CD8-positive, alpha-beta memory T cell (primary cell): ENCODE measurements around the gene EGR1. TPM values are rescaled to one million over a fixed set of nuclear protein-coding genes. Genes with fewer than 3 reads are reported as not detected.
A peak's percentile ranks its signal among the peaks of the same experiment; 100 is the strongest.
"Not testable (repeated sequence)": the region's sequence is repeated elsewhere in the genome, so short reads cannot be mapped to it uniquely, and the experiment has no call there.

Source experiments
- CTCF ChIA-PET: fragments of 350-600 bp; sonication (Branson Sonifier 250); formaldehyde crosslinking; loops from one replicate; lab custom pipeline; 2021; ENCODE audit warnings: antibody characterized with exemption; lab: Charles Lee
- POLR2A ChIA-PET: fragments of 350-600 bp; sonication (Branson Sonifier 250); formaldehyde crosslinking; loops from one replicate; lab custom pipeline; 2021; ENCODE audit warnings: antibody characterized with exemption; lab: Charles Lee
- DNase-seq, 5 donors: peaks; one replicate each; pipeline versions ENCODE4 v3.0.0 to v3.0.0-alpha.2; 2020 to 2022; ENCODE audit warnings: mixed read lengths in 1 of 5
- H3K27ac ChIP-seq: one replicate; pipeline ENCODE4 v1.7.0; 2013; ENCODE audit warnings: low read depth, mild to moderate bottlenecking, low read length, moderate library complexity
- H3K27me3 ChIP-seq: 2 replicates; pipeline ENCODE4 v1.7.0; 2013; ENCODE audit warnings: low read length, mild to moderate bottlenecking; ENCODE audit not compliant: insufficient read depth, poor library complexity, severe bottlenecking
- H3K36me3 ChIP-seq: 2 replicates; pipeline ENCODE4 v1.7.0; 2013; ENCODE audit warnings: mild to moderate bottlenecking, low read length, moderate library complexity; ENCODE audit not compliant: insufficient read depth
- H3K4me1 ChIP-seq: 2 replicates; pipeline ENCODE4 v1.7.0; 2013; ENCODE audit warnings: mild to moderate bottlenecking, low read length, moderate library complexity; ENCODE audit not compliant: insufficient read depth
- H3K4me3 ChIP-seq: 2 replicates; pipeline ENCODE4 v1.7.0; 2013; ENCODE audit warnings: mild to moderate bottlenecking, low read length
- H3K9me3 ChIP-seq: 2 replicates; pipeline ENCODE4 v1.7.0; 2013; ENCODE audit warnings: mild to moderate bottlenecking, low read length
- H3K27ac Mint-ChIP-seq, 8 donors: one replicate each; pipeline ENCODE4 v1.8.0; 2020 to 2021; ENCODE audit warnings: mixed read lengths in 8 of 8, mild to moderate bottlenecking in 6 of 8, inconsistent platforms in 3 of 8, moderate library complexity in 3 of 8
- H3K27me3 Mint-ChIP-seq, 2 donors: one replicate each; pipeline ENCODE4 v1.8.0; 2020 to 2021; ENCODE audit warnings: mixed read lengths in 2 of 2, mild to moderate bottlenecking in 1 of 2, moderate library complexity in 1 of 2
- H3K36me3 Mint-ChIP-seq, 3 donors: one replicate each; pipeline ENCODE4 v1.8.0; 2020 to 2021; ENCODE audit warnings: mixed read lengths in 3 of 3, inconsistent platforms in 1 of 3, mild to moderate bottlenecking in 1 of 3
- H3K4me1 Mint-ChIP-seq, 3 donors: one replicate each; pipeline ENCODE4 v1.8.0; 2020 to 2021; ENCODE audit warnings: mixed read lengths in 3 of 3, inconsistent platforms in 1 of 3, mild to moderate bottlenecking in 1 of 3
- H3K4me3 Mint-ChIP-seq, 7 donors: one replicate each; pipeline ENCODE4 v1.8.0; 2020 to 2021; ENCODE audit warnings: mixed read lengths in 7 of 7, mild to moderate bottlenecking in 6 of 7, moderate library complexity in 4 of 7, inconsistent platforms in 2 of 7
- H3K9me3 Mint-ChIP-seq, 5 donors: one replicate each; pipeline ENCODE4 v1.8.0; 2020 to 2022; ENCODE audit warnings: mixed read lengths in 5 of 5, mild to moderate bottlenecking in 3 of 5, moderate library complexity in 2 of 5, inconsistent platforms in 1 of 5
- polyA plus RNA-seq: library from polyadenylated mRNA; unstranded; fragments of 300-500 nt; fragmentation: Illumina TruSeq; gene quantifications from one replicate; pipeline ENCODE4 v1.2.3, GENCODE V29; 2021
- total RNA-seq, 2 experiments: library from RNA; stranded (reverse); gene quantifications; one replicate each; pipeline ENCODE4 v1.2.3, GENCODE V29; 2021

Gene EGR1
- total and polyA plus RNA-seq, 3 experiments from 2014 or later, result 0.99 to 12.2 (median 11.8) TPM

DNA sequence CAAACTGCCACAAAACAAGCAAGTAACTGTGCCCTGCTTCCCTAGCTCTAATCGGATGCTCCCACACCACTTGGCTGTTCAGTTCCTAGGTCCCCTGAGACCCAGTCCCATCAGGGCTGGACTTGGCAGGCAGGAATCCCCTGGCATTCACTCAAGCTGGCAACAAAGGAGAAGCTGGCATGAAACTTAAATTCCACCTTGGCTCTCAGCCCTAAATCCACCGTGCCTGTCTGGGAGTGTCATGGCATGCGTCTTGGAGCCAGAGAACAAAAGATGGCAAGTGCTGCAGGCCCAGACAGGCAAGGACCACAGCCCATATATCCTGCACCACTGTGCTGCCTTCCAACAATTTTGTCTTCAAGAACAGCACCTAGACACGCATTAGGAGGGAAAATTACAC is 39.5 kb downstream of the EGR1 start:
- Histone ChIP-seq H3K36me3 (peaks cover 15% of the 10 kb centered on the region), H3K4me1 (no peaks in the 10 kb centered on the region), H3K27ac (no peak overlapping the region), H3K27me3 (no peaks in the 10 kb centered on the region), H3K9me3 (no peaks in the 10 kb centered on the region), H3K4me3 (no peak overlapping the region)
- ChIA-PET CTCF (interaction anchor here (1.1 to 10.4 kb wide), 11 partner anchors 10 to 151 kb away, joined by 3 to 155 read pairs (median 8); partner anchors contain the start of genes EGR1, KDM3B and REEP2), POLR2A (no interaction called here)
- DNase-seq, result no peak
- Mint-ChIP-seq H3K4me3 (no peak overlapping the region), H3K36me3 (peaks cover 0 to 29% (median 7%) of the 10 kb centered on the region in 3 donors), H3K4me1 (peaks cover 3 to 5% (median 4%) of the 10 kb centered on the region in 3 donors), H3K27ac (peak overlapping the region in 2 of 8 donors; percentile 17 to 29), H3K9me3 (no peaks in the 10 kb centered on the region), H3K27me3 (no peaks in the 10 kb centered on the region)

DNA sequence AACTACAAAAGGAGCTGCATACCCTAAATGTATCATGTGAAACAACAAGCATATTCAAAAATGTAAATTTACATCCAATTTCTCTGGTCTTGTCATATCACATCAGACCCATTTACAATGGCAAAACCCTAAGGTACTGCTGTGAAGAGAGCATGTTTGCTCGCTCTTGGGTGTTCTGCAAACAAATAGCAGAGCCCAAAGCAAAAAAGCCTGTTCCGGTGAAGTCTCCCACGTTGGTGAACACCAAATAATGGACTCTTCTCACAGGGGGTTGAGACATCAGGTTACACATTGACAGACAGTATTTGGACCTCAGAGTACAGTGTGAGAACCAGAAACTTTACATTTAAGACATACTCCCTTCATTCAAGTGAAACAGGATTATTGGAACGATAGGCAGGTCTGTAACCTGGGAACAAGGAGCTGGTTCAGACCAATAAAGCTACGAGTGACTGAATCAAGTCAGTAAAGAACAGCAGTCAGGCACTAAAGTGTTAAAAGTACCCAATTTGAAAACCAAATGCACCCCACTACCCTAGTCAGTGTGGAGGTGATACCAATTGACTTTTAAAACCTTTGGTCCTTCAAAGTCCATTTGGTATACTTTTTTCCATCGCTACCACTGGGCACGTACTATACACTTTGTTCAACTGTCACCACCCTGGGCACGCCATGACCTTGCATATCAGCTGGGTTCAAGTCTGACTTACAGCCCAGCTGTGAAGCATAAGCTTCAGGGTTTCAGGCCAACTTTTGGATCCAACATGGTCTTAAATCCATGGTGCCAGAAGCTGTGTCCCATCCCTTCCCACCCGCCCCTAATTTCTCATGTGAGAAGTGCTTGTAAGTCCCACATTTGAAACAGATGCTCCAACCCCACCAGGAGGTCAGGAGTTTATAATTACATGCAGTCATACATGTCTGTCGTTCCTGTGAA is 41.4 kb downstream of the EGR1 start:
- Histone ChIP-seq H3K27ac (no peak overlapping the region), H3K36me3 (peaks cover 23% of the 10 kb centered on the region), H3K4me3 (no peak overlapping the region), H3K9me3 (no peaks in the 10 kb centered on the region), H3K27me3 (no peaks in the 10 kb centered on the region), H3K4me1 (no peaks in the 10 kb centered on the region)
- CTCF ChIA-PET, result interaction anchor here (0.9 to 1.0 kb wide), 2 partner anchors 40 to 57 kb away, joined by 3 to 5 read pairs; no protein-coding TSS in a partner anchor
- Mint-ChIP-seq H3K4me1 (peaks cover 3 to 9% (median 4%) of the 10 kb centered on the region in 3 donors), H3K27me3 (no peaks in the 10 kb centered on the region), H3K36me3 (peaks cover 9 to 43% (median 15%) of the 10 kb centered on the region in 3 donors), H3K27ac (no peak overlapping the region), H3K4me3 (no peak overlapping the region), H3K9me3 (no peaks in the 10 kb centered on the region)
- no peak for DNase-seq
- POLR2A ChIA-PET, result no interaction called here

DNA sequence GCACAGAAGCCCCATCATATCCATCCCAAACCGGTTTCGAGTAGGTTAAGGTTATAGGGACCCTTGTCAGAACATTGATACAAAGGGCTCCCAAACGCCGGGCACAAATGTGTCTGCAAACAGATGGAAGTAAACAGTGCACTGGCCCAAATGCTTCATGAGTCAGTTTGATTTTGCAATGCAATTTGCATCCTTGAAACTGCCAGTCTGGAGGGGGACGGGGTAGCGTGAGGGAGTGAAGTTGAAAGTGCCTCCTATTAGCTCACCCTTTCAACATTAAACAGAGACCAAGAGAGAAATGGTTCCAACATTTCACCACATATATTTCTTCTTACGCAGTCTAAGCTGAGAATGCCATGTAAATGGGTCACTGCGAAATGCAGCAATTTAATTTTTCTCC is 42.2 kb downstream of the EGR1 start:
- H3K36me3 Mint-ChIP-seq, result peaks cover 9 to 48% (median 16%) of the 10 kb centered on the region in 3 donors
- H3K4me1 Mint-ChIP-seq, H3K9me3 ChIP-seq, DNase-seq, H3K27ac ChIP-seq, H3K4me3 Mint-ChIP-seq, CTCF ChIA-PET, H3K4me3 ChIP-seq, H3K9me3 Mint-ChIP-seq, H3K27me3 Mint-ChIP-seq, H3K27me3 ChIP-seq, POLR2A ChIA-PET, H3K27ac Mint-ChIP-seq, H3K4me1 ChIP-seq: not testable (repeated sequence)
- peaks cover 26% of the 10 kb centered on the region for H3K36me3 ChIP-seq

DNA sequence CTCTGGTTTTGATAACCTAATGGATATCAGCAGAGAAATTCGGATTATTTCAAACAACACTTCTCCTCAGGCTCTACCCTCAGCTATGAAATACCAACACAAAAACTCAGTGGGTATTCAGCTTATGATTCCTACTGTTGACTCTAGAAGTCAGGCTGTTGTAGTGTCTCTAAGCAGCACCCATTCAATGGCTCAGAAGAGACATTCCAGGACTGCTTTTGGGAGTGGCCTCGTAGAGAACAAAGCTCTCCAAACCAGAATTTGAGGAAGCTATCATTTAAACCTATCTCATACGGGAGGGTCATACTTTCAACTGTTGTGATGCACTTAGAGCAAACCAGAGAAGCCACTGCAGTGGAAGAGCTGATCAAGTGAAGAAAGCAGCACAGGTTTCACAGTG is 43.7 kb downstream of the EGR1 start:
- POLR2A ChIA-PET, result interaction anchor here (0.5 kb wide), 1 partner anchor 43 kb away, joined by 4 read pairs; no protein-coding TSS in a partner anchor
- Mint-ChIP-seq H3K27ac (peak overlapping the region in 4 of 8 donors; percentile 21 to 76 (median 37)), H3K27me3 (no peaks in the 10 kb centered on the region), H3K4me1 (peaks cover 0 to 4% (median 0%) of the 10 kb centered on the region in 3 donors), H3K9me3 (no peaks in the 10 kb centered on the region), H3K36me3 (peaks cover 13 to 62% (median 17%) of the 10 kb centered on the region in 3 donors), H3K4me3 (no peak overlapping the region)
- no peaks in the 10 kb centered on the region for H3K4me1 ChIP-seq
- H3K27ac ChIP-seq, result no peak overlapping the region
- CTCF ChIA-PET, result interaction anchor here (4.3 kb wide), 1 partner anchor 59 kb away, joined by 24 read pairs; no protein-coding TSS in a partner anchor
- no peak for DNase-seq
- H3K4me3 ChIP-seq, result no peak overlapping the region
- no peaks in the 10 kb centered on the region for H3K9me3 ChIP-seq
- peaks cover 32% of the 10 kb centered on the region for H3K36me3 ChIP-seq
- no peaks in the 10 kb centered on the region for H3K27me3 ChIP-seq

DNA sequence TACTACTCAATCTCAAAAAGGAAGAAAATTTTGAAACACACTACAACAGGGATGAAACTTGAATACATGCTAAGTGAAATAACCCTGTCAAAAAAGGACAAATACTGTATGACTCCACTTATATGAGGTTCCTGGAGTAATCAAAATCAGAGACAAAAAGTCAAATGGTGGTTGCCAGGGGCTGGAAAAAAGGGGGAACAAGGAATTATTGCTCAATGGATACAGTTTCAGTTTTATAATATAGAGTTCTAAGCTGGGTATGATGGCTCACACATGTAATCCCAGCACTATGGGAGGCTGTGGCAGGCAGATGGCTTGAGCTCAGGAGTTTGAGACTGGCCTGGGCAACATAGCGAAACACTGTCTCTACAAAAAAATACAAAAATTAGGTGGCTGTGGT is 48.7 kb downstream of the EGR1 start:
- Histone ChIP-seq H3K4me3 (no peak overlapping the region), H3K36me3 (peaks cover 39% of the 10 kb centered on the region), H3K27me3 (no peaks in the 10 kb centered on the region), H3K4me1 (no peaks in the 10 kb centered on the region), H3K9me3 (no peaks in the 10 kb centered on the region), H3K27ac (no peak overlapping the region)
- no peak for DNase-seq
- Mint-ChIP-seq H3K9me3 (no peaks in the 10 kb centered on the region), H3K4me1 (peaks cover 4 to 11% (median 6%) of the 10 kb centered on the region in 3 donors), H3K4me3 (no peak overlapping the region), H3K27me3 (no peaks in the 10 kb centered on the region), H3K36me3 (peaks cover 20 to 84% (median 20%) of the 10 kb centered on the region in 3 donors), H3K27ac (peak overlapping the region in 2 of 8 donors; percentile 17 to 23)
- ChIA-PET POLR2A (no interaction called here), CTCF (interaction anchor here (1.2 to 1.6 kb wide), 2 partner anchors 9 to 49 kb away, joined by 3 to 6 read pairs; no protein-coding TSS in a partner anchor)

DNA sequence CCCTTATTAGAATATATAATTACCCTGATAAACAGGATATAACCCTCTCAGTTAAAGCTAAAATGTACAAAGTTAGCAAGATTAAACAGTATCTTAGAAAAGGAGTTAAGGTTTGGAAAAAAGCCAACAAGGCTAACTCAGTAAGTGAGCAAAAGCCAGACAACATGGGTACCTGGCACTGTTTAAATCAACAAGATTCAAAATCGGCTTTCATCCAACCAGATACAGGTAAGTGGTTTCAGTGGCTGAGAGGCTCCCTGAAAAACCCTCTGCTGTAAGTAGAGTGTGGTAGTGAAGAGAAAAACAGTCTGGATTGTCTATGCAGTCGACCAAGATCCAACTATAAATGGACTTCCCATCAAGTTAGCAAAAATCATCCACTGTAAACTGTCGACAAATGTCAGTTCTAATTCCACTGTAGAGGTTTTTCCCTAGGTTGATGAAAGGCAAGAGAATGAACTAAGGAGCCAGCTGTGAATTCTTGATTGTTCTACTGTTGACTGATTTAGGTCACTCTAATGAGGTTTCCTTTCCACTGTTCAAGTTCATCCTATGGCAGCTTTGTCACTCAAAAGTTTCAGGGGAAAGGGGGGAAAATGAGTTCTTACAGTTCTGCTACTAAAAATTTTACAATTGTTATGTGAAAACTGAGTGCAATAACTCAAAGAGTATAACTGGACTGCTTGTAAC is 50.4 kb downstream of the EGR1 start:
- POLR2A ChIA-PET, result no interaction called here
- Histone ChIP-seq H3K27me3 (no peaks in the 10 kb centered on the region), H3K27ac (no peak overlapping the region), H3K9me3 (no peaks in the 10 kb centered on the region), H3K36me3 (peaks cover 33% of the 10 kb centered on the region), H3K4me3 (no peak overlapping the region), H3K4me1 (no peaks in the 10 kb centered on the region)
- peak overlapping the region in 2 of 8 donors; percentile 13 for H3K27ac Mint-ChIP-seq
- peaks cover 15 to 77% (median 15%) of the 10 kb centered on the region in 3 donors for H3K36me3 Mint-ChIP-seq
- H3K4me1 Mint-ChIP-seq, result peaks cover 11 to 15% (median 13%) of the 10 kb centered on the region in 3 donors
- no peaks in the 10 kb centered on the region for H3K9me3 Mint-ChIP-seq
- H3K4me3 Mint-ChIP-seq, result no peak overlapping the region
- H3K27me3 Mint-ChIP-seq, result no peaks in the 10 kb centered on the region
- DNase-seq, result no peak
- CTCF ChIA-PET, result interaction anchor here (1.5 kb wide), 1 partner anchor 66 kb away, joined by 3 read pairs; no protein-coding TSS in a partner anchor

DNA sequence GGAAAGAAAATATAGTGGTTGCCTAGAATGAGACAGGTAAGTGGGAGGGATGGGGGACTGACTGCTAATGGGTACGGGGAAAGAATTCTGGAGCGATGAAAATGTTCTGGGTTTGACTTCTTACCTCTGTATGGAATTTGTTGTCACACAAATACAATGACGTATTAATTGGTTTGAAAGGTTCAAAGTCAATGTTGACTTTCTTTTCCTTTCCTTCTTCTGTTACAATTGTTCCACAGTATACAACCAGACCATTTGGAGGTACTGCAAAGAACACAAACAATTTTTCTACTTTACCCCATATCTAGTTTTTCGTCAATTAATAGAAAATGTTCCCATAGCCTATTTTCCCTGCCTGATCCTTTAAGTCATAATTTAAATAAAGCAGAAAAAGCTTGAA is 52.2 kb downstream of the EGR1 start:
- no peaks in the 10 kb centered on the region for H3K27me3 Mint-ChIP-seq
- no peak overlapping the region for H3K4me3 ChIP-seq
- POLR2A ChIA-PET, result no interaction called here
- H3K4me1 Mint-ChIP-seq, result peaks cover 18 to 29% (median 26%) of the 10 kb centered on the region in 3 donors
- peaks cover 27% of the 10 kb centered on the region for H3K36me3 ChIP-seq
- CTCF ChIA-PET, result no interaction called here
- no peak for DNase-seq
- peak overlapping the region in 1 of 8 donors; percentile 58 for H3K27ac Mint-ChIP-seq
- H3K4me1 ChIP-seq, result no peaks in the 10 kb centered on the region
- H3K4me3 Mint-ChIP-seq, result no peak overlapping the region
- H3K9me3 Mint-ChIP-seq, result no peaks in the 10 kb centered on the region
- H3K9me3 ChIP-seq, result no peaks in the 10 kb centered on the region
- H3K27me3 ChIP-seq, result no peaks in the 10 kb centered on the region
- no peak overlapping the region for H3K27ac ChIP-seq
- H3K36me3 Mint-ChIP-seq, result peaks cover 11 to 67% (median 12%) of the 10 kb centered on the region in 3 donors
